Activated CD8-positive, alpha-beta memory T cell treated with anti-CD3 and anti-CD28 coated beads, Interleukin-2, amount 50 U/mL, for 4 hours (primary cell): Measurements from ENCODE around the gene PTPRF.

Source experiments
- DNase-seq: peaks from one replicate; pipeline ENCODE4 v3.0.0-alpha.2; 2020

PTPRF gene

DNA sequence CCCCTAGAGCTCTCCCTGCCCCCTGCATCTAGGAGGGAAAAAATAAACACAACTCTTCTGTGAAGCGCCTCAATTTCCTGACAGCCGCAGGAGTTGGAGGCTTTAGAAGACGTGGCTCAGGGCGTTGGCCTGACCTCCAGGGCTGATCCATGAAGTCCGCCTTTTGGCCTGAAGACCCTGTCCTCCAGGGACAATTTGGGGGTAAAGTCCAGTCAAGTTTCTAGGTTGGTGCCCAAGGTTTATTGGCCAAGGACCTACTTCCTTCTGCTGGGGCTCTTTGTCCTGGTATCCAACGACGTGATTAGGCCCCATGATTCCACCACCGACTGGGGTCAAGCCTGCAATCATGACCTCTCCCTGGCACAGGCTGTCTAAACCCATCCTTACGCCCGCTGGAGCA, 54.9 kb downstream of the PTPRF start:
- DNase-seq = no peak

DNA sequence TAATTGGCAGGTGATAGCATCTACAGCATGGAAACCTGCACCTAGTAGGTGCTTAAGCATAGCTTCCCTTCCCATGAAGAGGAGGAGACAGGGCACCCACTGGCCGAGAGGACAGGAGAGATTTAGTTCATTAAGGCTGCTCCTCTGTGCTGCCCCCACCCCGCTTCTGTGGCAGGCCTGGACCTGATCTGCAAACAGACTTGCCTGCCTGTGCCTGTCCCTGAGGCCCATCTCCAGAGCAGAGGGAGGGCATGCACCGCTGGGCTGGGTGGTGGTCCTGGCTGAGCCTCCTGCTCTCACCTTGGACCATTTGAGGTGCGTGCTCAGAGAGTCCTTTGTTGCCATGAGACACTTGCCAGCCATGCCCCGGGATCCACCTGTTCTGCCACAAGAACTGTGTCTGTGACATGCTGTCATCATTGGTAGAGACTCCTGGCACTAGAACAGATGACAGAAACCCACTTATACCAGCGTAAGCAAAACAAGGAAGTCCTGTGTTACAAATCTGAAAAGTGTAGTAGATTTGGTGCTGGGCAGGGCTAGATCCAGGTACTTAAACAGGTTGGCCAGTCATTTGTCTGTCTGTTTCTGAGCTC, 55.6 kb downstream of the PTPRF start:
- DNase-seq = no peak

DNA sequence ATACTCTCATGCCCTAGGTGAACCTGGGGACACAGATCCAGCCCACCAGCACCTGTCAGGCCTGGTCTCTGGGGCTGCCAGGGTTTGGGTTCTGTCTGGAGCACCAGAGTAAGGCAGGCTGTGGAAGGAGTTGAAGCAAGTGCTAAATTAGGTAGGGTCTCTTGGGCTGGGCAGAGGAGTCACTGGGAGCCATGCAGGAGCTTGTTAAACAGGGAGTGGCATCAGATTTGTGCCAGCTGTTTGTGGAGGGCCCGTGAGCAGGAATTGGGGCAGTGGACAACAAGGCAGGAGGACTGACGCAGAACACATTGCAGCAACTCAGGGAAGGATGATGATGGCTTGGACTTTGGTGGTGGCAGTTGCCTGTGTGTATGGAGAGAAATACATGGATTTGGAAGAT, 56.3 kb downstream of the PTPRF start:
- no peak for DNase-seq

DNA sequence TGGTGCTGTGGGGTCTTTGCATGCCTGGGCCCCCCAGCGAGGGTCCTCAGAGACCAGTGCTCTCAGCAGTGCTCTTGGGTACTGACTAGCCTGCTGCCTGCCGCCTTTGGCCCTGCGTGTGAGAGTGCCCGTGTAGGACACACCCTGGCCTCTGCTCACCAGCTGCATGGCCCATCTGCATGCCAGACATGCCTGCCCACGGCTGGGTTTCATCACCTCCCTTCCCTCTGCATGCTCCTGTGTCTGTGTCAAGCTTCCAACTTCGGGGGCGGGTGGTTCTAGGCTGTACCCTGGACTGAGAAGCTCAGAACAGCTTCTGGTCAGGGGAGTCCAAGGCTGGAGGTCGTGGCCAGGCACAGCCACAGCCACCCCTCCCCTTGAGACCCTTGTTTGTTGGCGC, 56.9 kb downstream of the PTPRF start:
- no peak for DNase-seq

DNA sequence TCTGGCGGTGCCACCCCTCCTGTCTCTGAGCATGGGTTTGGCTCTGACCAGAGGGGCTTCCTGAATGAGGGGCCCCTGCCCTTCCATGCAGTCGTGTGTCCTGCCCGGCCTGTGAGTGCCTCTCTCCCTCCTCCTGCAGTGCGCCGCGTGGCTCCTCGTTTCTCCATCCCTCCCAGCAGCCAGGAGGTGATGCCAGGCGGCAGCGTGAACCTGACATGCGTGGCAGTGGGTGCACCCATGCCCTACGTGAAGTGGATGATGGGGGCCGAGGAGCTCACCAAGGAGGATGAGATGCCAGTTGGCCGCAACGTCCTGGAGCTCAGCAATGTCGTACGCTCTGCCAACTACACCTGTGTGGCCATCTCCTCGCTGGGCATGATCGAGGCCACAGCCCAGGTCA, 57.9 kb downstream of the PTPRF start:
- DNase-seq = no peak

DNA sequence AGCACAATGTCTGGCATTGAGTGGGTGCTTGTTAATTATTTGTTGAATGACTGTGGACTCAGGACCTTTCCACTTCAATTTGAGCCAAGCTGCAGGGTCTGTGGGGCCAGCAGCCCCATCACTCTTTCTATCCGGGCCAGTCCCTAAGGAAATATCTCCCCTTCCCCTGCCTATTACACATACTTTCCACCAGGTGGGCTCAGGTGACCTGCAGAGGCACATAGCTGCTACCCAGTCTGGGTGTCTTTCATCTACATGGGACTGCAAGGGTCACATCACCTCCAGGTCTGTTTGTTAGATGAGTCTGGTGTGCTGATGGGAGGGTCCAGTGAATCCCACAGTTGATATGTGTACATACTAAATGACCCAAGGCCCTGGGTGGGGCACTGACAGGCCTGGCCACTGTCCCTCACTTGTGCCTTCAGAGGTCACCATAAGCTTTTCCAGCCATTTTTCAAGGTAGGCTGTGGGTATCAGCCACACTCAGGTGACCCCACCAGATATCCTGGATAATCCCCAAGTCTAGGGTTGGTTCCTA, 59.8 kb downstream of the PTPRF start:
- DNase-seq = no peak

DNA sequence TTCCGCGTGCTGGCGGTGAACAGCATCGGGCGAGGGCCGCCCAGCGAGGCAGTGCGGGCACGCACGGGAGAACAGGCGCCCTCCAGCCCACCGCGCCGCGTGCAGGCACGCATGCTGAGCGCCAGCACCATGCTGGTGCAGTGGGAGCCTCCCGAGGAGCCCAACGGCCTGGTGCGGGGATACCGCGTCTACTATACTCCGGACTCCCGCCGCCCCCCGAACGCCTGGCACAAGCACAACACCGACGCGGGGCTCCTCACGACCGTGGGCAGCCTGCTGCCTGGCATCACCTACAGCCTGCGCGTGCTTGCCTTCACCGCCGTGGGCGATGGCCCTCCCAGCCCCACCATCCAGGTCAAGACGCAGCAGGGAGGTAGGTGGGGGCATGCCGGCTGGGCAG, 60.5 kb downstream of the PTPRF start:
- no peak for DNase-seq

DNA sequence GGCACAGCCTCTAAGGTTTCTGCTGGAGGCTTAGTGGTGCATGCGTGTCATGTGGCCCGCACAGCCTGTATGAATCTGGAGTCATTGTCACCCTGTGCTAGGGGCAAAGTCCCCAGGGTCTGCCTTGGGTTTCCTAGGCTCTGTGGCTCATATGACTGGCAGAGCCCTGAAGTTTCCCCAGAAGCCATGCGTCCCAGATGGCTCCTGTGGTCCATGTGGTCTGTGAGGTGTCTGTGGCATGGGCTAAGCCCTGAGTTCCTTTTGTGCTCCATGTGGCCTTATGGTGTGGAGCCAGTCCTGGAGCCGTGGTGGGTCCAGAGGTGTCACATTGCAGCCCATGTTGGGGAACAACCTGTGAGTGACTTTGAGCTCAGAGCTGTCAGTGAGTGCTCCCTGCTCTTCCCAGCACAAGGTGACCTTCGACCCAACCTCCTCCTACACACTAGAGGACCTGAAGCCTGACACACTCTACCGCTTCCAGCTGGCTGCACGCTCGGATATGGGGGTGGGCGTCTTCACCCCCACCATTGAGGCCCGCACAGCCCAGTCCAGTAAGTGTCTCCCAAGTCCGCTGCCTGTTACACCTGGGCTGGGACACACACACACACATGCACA, 61.5 kb downstream of the PTPRF start:
- no peak for DNase-seq

DNA sequence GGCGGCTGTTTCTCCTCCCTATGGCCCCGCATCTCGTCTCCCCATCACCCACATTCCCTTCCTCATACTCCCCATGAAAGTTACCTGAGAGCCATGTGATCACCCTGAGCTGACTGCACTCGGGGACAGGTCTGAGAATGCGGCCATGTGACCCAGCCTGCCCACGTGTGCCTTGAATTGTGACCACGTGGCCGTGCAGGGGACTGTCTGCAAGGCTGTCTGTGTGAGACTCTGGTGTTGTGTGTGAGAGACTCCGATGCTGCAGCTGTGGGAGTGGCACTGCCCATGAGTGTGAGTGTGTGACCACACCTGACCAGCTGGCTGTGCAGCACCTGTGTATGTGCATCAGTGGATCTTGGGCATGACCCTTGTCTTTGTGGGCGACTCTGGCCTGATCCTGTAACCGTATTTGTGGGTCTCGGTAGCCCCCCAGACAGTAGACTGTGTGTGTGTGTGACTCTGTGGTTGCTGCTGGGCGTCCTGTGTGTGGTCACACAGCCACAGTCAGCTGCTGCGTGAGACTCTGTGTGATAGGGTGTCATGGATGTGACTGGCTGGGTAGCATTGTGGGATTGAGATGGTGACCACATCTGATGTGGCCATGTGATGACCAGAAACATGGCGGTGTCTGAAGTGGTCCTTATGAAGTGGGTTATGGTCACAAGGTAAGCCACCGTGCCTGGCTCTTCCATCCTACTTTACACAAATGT, 62.4 kb downstream of the PTPRF start:
- no peak for DNase-seq

DNA sequence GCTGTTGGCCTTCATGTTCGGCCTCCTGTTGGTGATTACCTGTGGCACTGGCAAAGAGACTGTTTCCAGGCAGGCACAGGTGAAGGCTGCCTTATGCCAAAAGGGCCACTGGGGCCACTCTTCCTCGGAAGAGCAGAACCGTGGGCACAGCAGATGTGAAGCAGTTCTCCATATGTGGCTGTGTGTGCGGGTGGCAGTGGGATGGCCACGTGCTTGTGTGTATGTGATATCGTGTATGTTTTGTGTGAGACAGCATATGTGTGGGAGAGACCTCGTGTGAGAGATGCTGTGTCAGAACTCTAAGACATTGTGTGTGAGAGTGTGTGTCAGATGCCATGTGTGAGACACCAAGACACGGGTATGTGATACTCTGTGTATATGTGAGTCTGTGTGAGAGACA, 65.9 kb downstream of the PTPRF start:
- DNase-seq = no peak

DNA sequence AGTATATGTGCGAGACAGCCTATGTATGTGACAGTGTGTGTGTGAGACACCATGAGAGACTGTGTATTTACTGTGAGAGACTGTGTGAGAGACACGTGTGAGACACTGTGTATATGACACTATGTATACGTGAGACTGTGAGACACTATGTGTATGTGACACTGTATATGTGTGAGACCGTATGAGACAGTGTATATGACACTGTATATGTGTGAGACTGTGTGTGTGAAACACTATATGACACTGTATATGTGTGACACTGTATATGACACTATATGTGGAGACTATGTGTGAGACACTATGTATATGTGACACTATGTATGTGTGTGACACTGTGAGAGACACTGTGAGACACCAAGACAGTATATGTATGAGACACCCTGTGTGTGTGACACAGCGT, 66.3 kb downstream of the PTPRF start:
- DNase-seq = no peak

DNA sequence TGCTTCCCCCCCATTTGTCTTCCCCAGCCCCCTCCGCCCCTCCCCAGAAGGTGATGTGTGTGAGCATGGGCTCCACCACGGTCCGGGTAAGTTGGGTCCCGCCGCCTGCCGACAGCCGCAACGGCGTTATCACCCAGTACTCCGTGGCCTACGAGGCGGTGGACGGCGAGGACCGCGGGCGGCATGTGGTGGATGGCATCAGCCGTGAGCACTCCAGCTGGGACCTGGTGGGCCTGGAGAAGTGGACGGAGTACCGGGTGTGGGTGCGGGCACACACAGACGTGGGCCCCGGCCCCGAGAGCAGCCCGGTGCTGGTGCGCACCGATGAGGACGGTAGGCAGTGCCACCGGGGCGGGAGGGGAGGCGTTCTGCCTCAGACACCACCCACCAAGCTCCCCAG, 67.0 kb downstream of the PTPRF start:
- no peak for DNase-seq

DNA sequence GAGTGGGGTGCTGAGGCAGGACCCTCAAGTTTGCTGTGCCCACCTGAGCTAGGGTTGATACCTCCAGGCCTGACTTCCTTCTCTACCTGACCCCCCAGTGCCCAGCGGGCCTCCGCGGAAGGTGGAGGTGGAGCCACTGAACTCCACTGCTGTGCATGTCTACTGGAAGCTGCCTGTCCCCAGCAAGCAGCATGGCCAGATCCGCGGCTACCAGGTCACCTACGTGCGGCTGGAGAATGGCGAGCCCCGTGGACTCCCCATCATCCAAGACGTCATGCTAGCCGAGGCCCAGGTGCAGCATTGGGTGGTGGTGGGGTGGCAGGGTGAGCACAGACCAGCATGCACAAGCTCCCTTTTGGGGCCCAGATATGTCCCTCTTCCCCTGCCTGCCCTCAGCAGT, 67.9 kb downstream of the PTPRF start:
- no peak for DNase-seq

DNA sequence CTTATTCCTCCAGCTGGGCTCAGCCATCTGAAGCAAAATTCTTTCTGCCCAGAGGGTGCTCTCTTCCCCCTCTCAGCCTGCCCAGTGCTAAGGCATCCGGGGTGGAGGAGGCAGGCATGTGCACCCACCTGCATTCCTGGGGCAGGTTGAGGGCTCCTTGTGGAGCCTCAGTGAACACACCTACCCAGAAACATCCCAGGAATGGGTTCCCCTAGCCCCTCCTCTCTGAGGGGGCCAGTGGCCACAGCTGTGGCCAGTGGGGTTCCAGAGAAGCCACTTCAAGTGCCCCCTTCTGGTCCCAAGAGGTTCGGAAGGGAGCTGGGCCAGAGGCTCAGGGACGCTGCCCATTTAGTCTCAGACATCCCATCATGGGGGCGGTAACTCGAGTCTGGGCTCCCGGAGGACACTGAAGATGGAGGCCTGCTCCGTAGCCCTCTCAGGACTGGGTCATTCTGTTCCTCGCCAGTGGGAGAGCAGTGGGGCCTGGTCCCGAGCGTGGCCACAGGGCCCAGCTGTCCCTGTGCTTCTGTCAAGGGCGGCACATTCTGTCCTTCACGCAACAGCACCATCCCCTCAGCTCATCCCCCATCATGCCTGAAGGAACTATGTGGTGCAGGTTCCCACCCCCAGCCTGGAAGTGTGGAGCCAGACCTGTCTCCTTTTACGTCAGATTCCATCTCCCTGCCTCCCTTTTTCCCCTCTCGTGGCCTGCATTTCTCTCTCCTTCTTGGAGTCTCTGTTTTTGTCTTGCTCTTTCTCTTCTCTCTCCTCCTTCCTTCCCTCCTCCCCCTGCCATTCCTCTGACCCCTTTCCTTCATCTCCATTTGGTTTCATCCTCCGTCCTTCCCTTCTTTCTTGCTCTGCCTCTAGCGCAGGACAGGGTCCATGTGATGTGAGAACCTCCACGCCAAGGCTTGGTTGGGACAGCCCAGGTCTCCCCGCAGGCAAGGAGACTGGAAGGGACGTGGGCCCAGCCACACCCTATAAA, 69.6 kb downstream of the PTPRF start:
- DNase-seq = no peak

DNA sequence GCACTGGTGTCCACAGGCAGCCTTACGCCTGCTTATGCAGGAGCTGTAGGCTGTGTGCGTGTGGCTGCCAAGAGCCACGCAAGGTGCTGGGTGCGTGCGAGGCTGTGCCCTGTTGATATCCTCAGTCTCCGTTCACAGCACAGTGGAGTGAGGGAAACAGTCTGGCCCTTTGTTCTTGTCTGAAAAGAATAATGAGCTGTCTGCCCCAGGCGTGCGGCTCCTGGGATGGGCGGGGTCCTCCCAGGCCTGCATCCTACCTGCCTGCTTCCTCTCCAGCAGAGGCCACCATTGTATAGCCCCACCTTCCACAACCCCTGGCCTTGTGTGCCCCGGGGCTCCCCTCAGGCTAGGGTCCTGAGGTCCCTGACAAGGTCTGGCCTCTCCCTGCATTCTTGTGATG, 72.3 kb downstream of the PTPRF start:
- DNase-seq = no peak

DNA sequence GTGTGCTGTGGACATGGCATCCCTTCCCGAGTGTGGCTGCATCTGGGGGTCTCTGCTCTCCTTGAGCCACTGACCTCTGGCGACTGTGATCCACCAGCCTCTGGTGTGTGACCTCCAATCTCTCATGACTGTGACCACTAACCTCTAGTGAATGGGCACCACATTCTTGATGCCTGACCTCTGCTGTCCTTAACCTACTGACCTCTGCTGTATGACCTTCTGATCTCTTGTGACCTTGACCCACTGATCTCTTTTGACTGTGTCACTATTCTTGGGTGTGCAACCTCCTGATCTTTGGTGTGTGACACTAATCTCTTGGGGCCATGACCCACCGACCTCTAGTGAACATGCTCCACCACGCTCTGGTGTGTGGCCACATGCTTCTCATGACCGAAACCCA, 73.5 kb downstream of the PTPRF start:
- no peak for DNase-seq

DNA sequence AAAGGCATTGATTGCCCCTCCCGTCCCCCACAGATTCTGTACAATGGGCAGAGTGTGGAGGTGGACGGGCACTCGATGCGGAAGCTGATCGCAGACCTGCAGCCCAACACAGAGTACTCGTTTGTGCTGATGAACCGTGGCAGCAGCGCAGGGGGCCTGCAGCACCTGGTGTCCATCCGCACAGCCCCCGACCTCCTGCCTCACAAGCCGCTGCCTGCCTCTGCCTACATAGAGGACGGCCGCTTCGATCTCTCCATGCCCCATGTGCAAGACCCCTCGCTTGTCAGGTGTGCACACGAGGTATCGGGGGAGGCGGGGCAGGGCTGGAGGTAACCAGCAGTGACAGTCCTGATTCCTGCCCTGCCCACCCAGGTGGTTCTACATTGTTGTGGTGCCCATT, 74.5 kb downstream of the PTPRF start:
- no peak for DNase-seq

DNA sequence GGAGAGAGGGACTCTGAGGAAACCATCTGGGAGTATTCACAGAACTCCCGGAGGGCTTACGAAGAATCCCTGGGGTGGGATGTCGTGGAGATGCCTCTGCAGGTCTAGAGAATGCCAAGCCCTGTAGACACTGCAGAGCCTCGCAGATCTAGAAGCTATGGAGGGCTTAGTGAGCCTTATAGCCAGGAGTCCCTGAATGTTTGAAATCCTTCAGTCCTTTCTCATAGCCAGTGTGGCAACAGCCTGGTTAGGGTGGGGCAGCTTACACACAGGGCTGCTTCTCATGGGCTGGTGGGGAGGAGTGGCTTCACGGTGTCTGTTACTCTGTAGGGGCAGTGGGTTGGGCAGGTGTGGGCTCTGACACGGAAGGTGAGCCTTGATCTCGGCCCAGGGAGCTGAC, 75.1 kb downstream of the PTPRF start:
- no peak for DNase-seq

DNA sequence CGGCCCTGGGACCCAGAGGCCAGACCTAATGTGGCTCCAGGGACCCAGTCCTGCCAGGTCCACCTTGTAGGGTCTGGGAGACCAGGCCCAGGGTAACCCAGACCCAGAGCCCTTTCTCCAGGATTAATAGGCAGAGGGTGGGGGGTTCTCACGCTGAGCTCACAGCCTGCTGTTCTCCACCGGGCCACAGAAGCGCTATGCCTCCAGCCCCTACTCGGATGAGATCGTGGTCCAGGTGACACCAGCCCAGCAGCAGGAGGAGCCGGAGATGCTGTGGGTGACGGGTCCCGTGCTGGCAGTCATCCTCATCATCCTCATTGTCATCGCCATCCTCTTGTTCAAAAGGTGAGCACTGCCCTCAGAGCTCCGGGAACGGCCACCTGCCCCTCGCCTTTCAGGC, 75.9 kb downstream of the PTPRF start:
- DNase-seq = no peak

DNA sequence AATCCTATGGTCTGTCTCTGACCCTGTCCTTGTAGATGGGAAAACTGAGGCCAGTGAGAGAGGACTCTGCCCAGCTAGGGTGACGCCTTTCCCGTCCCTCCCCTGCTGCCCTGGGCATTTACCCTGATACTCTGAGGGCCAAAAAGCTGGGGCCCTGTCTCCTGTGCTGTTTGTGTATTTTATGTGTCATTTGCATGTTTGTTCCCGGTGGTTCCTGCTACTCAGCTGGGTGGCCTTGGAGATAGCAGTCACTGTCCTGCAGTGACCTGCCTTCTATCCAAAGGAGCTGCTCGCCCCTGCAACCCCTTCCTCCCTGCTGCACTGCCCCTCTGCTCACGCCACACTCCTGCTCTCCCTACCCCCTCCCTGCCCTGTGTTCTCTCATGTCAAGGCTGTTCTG, 78.1 kb downstream of the PTPRF start:
- no peak for DNase-seq

DNA sequence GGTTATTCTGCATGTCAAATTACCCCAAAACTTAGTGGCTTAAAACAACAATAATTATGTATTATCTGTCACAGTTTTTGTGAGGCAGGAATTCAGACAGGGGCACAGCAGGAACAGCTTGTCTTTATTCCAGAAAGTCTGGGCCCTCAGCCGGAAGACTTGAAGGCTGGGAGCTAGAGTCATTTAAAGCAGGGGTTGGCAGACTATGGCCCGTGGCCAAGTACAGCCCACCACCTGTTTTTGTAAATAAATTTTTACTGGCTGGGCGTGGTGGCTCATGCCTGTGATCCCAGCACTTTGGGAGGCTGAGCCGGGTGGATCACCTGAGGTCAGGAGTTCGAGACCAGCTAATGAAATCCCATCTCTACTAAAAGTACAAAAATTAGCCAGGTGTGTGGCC, 79.7 kb downstream of the PTPRF start:
- no peak for DNase-seq

DNA sequence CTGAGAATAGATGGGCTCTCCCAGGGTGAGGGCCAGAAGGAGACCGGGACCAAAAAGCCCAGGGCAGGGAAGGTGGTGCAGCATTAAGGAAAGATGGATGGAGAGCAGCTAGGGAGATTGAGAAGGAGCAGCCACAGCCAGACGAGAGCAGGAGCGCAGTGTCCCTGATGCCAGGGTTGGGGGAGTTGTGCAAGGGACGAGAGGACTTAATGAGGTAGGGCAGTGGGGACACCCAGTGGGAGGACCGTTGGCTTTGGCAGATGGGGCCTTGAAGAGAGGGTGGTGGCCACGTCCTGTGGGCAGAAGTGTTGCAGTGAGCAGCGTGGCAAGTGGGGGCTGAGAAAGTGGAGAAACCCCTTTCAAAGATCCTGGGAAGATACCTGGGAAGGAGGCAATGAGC, 81.3 kb downstream of the PTPRF start:
- no peak for DNase-seq

DNA sequence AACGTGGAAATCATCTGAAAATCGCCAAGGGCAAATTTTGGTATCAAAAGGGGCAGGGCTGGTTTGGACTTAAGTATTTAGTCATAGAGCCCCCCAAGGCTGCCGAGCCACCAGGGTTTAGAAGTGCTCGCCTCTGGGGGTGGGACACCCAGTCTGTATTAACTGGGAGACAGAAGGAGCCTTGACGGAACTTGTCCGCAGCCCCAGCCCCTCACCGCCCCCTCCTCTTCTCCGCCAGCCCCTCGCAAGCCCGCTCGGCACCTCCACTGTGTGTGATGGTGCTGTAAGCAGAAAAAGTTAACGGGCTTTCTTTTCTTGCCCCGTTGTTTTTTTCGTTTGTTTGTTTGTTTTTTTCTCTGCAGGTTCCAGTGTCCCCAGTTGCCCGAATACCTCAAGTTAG, 81.7 kb downstream of the PTPRF start:
- DNase-seq = no peak
